Measurements from ENCODE around the gene HELZ.
"Not testable (repeated sequence)": the region's sequence is repeated elsewhere in the genome, so short reads cannot be mapped to it uniquely, and the experiment has no call there.

HELZ gene

GRCh38 chr17:67111808-67112207, 133.2 kb downstream of the HELZ start:
- DNase-seq: no peak

DNA sequence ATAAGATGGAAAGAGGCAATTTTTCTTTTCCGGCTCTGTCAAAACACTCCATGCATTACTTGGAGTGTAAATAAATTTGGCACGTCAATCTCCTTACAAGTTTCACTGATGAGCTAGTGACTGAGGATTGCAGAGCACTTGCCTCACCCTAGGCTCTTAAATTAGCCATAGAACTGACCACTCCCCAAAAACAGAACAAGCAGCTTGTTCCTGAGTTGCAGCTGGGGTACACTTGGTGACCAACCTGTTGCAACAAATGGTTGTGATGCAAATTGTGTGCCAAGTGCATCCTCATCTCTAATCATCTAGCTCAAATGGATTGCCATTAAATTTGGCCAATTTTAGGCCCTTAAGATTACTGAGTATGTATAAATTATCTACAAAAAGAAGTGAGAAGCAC, 133.7 kb downstream of the HELZ start:
- DNase-seq: no peak

DNA sequence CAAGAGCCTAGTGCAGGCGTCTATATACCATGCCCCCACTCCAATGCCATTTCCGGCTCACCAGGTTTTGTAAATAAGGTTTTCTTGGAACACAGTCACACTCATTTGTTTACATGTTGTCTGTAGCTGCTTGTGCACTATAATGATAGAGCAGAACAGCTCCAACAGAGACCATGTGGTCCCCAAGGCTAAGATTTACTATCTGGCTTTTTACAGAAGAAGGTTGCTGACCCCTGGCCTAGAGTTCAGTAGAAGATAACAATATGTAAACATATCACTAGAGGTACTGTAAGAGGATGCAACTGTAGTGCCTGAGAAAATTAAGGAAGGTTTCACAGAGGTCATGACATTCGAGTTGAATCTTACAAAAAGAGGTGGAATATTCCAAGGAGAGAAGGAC, 134.4 kb downstream of the HELZ start:
- DNase-seq: no peak

GRCh38 chr17:67109111-67109510, 135.9 kb downstream of the HELZ start:
- DNase-seq: no peak

GRCh38 chr17:67107811-67108775, 136.9 kb downstream of the HELZ start:
- DNase-seq: no peak

DNA sequence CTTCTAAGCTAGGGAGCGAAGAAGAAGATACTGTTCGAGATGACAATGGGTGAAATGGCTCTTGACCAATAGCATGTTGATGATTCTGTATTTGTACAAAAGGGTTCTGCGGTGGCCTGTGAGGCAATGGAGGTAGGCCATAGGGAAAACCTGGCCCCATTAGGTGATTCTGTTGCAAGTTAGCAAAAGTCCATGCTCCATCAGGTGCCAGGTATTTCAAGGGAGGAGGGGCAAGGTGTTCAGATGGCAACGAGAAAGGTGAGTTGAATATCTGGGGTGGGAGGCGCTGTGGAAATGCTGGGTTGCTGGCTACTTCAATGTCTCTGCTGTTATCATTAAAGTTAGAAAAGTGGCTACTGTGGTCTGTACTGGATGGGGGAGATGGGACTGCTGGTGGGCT, 137.8 kb downstream of the HELZ start:
- DNase-seq: no peak

GRCh38 chr17:67105213-67105612, 139.8 kb downstream of the HELZ start:
- DNase-seq: no peak

DNA sequence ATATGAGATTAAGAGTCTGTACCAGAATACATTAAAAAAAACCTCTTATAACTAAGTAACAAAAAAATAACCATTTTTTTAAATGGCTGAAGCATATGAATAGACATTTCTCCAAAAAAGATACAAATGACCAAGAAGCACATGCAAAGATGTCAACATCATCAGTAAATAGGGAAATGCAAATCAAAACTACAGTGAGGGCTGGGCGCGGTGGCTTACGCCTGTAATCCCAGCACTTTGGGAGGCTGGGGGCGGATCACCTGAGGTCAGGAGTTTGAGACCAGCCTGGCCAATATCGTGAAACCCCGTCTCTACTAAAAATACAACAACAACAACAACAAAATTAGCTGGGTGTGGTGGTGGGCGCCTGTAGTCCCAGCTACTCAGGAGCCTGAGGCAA, 140.4 kb downstream of the HELZ start:
- not testable (repeated sequence) for DNase-seq

DNA sequence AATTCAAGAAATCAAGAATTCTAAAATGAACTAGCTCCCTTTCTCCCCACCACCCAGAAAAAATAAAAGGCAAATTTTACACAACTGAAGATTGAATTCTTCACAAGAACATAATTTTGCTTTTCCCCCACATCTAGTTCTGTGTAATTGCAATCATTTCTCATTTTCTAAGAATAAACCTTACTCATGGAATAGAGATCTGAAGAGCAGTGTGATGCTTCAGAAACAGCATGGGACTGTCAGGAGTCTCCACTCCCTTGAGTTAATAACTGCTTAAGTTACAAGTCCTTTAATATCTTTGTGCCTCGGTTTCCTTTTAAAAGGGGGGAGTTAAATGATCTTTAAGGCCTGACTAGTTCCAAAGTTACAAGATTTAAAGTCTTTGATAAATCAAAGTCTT, 147.0 kb downstream of the HELZ start:
- DNase-seq: no peak

DNA sequence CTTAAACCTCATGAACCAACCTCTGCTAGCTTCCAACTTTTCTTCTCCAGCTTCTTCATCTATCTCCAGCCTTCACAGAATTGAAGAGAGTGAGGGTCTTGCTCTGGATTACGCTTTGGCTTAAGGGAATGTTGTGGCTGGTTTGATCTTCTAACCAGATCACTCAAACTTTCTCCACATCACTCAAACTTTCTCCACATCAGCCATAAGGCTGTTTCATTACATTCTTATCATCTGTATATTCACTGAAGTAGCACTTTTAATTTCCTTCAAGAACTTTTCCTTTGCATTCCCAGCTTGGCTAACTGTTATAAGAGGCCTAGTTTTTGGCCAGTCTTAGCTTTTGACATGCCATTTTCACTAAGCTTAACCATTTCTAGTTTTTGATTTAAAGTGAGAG, 148.4 kb downstream of the HELZ start:
- no peak for DNase-seq

DNA sequence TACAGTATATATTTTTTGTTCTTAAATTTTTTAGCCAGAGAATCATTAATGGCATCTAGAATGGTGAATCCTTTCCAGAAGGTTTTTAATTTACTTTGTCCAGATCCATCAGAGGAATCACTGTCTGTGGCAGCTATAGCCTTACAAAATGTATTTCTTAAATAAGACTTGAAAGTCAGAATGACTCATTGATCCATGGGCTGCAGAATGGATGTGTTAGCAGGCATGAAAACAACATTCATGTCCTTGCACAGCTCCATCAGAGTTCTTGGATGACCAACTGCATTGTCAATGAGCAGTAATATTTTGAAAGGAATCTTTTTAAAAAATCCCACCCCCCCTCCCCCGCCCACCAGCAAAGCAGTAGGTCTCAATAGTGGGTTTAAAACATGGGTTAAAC, 149.2 kb downstream of the HELZ start:
- no peak for DNase-seq

DNA sequence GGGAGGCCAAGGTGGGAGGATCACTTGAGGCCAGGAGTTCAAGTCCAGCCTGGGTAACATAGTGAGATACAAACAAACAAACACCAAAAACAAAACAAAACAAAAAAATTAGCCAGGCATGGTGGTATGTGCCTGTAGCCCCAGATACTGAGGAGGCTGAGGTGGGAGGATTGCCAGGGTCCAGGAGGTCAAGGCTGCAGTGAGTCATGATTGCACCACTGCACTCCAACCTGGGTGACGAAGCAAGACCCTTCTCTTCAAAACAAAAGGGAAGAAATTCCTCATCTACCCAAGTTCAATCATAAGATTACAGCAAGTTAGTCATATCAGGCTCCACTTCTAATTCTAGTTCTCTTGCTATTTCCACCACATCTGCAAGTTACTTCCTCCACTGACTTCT, 149.7 kb downstream of the HELZ start:
- DNase-seq: not testable (repeated sequence)

GRCh38 chr17:67093348-67093747, 151.6 kb downstream of the HELZ start:
- no peak for DNase-seq

DNA sequence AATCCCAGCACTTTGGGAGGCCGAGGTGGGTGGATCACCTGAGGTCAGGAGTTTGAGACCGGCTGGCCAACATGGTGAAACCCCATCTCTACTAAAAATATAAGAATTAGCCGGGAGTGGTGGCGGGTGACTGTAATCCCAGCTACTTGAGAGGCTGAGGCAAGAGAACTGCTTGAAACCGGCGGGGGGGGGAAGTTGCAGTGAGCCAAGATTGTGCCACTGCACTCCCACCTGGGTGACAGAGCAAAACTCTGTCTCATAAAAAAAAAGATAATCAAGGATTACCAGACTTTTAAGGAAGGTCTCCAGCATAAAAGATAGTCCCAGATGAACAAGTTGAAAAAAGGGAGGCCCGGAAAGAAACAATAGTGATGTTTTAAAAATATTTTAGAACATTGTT, 152.3 kb downstream of the HELZ start:
- not testable (repeated sequence) for DNase-seq

DNA sequence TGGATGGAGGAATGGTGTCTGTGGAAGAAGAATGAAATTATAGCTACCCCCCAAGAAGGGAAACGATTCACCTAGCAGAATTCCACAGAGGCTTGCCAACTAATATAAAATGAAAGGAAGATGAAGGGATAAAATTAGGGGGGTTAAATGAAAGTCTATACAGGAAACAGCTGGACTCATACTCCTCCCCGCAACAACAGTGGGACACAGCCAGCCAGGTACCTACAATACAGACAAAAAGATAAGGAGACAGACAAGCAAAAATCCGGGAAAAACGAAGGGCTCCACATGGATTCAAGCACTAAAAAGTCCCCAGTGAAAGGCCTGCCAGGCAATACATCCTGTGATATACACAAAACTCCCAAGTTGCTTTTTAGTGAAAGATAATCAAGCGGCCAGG, 152.7 kb downstream of the HELZ start:
- no peak for DNase-seq

DNA sequence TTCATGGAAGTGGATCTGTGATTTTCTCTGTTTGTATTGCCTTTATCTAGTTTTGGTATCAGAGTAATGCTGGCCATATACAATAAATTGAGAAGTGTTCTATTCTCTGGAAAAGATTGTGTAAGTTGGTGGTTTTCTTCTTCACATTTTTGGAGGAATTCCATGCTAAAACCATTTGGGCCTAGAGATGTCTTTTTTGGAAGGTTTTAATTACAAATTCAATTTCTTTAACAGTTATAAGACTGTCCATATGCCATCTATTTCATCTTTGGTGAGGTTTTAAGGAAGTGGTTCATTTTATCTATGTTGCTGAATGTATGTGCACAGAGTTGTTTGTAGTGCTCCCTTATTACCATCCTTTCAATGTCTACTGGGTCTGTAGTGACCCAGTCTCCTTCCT, 154.7 kb downstream of the HELZ start:
- DNase-seq: no peak

DNA sequence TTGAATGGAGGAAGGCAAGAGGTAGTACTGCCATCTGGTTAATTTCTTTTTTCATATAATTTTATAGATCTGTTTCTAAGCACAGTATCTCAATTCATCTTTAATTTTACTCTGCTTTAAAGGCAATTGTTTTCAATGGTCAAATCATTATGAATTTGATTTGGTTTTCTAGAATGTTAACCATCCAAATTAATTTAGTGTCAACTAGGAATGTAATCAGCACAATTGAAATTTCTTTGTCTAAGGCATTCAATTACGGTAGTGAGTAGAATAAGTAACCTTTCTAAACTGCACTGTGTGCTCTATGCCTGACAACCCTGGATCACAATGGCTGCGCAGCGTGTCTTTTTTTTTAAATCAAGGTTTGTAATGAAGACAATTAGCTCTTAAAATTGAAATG, 156.4 kb downstream of the HELZ start:
- no peak for DNase-seq

DNA sequence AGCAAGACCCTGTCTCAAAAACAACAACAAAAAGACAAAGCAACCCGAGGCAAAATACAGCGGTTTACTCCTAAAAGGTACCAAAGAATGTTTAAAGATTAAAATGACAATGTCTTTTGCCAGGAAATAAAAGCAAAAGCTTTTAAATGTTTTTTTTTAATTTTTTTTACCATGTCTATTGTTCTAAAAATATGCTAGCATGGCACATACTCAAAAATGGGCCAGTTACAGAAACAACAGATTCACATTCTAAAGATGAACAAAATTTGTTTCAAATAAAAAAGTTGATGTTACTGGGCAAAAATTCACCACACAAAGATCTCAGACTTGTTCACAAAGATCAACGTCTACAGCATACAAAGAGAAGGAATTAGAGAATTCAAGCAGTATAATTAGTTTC, 159.6 kb downstream of the HELZ start:
- DNase-seq: no peak

DNA sequence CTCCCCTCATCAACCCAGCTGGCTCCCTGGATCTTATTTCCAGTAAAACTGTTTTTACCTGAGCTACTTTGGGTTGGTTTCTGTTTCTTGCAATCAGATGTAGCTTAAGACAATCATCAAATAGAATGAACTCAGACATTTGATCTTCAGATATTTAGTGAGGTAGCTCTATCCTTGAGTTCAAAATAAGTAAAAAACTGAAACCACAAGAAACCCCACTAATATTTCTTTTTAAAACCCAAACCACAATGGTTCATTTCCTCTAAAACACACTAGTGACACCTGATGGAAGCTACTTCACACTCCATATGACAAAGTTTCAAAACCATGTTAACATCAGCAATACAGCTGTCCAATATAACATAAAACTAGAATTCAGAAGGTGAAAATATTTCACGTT, 162.9 kb downstream of the HELZ start:
- DNase-seq: no peak

GRCh38 chr17:67080804-67081203, 164.2 kb downstream of the HELZ start:
- no peak for DNase-seq

- no peak for DNase-seq
Measured at GRCh38 chr17:67079491-67079890, 165.5 kb downstream of the HELZ start.

- DNase-seq: no peak
Measured at GRCh38 chr17:67078292-67078691, 166.7 kb downstream of the HELZ start.

GRCh38 chr17:67076290-67076689, 168.7 kb downstream of the HELZ start:
- DNase-seq: no peak

DNA sequence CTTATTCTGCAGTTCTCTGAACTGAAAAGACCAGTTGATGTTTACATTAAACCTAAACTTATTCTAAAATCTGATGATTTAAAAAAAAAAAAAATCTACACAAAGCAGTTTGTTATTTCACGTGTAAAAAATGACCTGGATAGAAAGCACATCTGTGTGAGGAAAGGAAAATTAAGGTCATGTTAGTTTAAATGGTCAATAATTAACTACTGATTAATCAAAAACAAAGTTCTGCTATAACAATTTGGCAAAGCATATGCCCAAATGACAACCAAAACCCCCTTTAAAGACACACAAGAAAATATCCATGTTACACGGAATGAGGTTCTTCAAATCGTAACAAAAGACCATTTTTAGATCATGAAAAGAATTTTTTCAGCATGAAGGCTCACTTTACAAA, 170.2 kb downstream of the HELZ start:
- DNase-seq: no peak

DNA sequence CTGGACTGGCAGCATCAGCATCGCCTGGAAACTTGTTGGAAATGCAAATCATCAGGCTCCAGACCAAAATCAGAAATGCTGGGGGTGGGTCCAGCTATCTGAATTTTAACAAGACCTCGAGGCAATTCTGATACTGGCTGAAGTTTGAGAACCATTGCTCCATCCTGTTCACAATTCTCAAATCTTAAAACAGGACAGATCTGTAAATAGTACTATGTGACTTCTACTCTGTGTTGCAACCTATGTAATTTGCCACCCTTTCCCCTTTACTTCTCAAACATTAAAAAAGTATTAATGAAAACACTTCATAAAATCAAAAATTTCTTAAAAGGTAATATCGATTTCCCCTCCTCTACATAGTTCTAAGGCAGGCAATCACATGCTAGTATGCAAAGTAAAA, 172.1 kb downstream of the HELZ start:
- DNase-seq: no peak

All from KG1 (cell line).